Pons (tissue), 1 donor: ENCODE measurements around the gene STX17.
A peak's percentile ranks its signal among the peaks of the same experiment; 100 is the strongest.
"Not testable (repeated sequence)": the region's sequence is repeated elsewhere in the genome, so short reads cannot be mapped to it uniquely, and the experiment has no call there.

Experiments
- DNase-seq: peaks from one replicate; pipeline ENCODE4 v3.0.0-alpha.2; 2016; ENCODE audit warnings: low spot score

STX17 gene

DNA sequence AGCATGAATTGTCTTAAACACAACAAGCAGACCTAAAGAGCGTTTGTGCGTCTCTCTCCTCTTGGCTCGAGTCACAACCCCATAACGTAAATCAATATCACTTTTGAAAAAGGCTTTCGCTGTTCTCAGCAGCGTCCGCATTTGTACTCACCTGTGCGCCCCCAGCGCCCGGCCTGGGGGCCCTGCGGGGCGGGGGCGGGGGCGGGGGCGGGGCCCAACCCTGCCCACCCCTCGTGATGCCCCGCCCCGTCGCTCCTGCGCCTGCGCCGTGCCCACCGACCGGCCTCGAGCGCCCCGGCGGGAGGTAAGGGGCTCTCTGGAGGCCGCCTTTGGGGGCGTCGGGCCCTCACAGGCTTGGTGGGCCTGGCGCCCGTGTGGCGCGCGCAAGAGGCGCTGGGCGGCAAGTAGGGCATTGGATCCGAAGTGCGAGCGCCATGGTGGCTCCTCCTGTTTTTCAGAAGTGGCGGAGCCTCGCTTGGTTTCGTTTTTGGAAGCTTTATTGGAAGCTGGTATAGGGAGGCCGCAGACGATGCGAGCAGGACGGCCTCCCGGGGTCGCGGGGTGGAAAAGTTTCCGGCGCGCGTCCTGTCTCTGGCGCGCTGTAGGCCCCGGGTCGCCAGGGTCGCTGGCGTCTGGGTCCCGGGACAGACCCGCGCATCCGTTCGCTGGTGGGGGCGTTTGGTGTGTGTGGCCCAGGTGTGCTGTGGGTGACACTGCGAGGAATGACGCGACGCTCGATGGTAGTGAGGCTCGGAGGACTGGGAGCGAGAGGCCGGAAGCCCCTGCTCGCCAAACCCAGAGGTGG is at the start of gene STX17:
STX17 (plus strand) TSS at position 252 of the 805 bp plus-strand sequence. CDS start 8,586 bp downstream, outside the sequence.
- peak; percentile 63 for DNase-seq

DNA sequence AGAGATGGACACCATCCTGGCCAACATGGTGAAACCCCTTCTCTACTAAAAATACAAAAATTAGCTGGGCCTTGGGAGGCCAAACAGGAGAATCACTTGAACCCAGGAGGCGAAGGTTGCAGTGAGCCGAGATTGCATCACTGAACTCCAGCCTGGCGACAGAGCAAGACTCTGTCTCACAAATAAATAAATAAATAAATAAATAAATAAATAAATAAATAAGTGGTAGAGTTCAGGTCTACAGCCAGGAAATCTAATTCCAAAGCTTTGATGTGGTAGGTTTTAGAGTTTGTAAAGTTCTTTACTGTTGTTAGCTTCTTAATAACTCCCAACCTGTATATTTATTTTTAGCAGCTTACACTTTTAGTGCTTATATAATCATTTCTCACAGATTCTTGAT is 48.9 kb upstream of the STX17 start:
- not testable (repeated sequence) for DNase-seq

DNA sequence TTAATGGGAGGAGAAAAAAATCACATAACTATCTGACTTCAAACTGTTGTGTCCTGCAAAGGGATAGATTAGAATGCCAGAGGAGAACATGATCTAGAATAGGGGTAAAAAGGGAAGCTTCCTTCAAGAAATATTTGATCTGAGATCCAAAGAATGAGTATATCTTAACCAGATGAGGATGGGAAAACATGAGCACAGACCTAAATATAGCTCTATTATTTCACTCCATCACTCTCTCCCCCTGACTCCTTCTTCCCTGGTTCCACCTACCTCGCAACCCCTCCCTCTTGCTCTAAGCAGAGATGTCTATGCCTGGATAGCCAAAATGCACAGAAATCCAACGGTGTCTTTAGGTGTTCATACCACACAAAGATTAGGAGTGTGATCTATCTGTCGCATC is 48.4 kb upstream of the STX17 start:
- DNase-seq: no peak

DNA sequence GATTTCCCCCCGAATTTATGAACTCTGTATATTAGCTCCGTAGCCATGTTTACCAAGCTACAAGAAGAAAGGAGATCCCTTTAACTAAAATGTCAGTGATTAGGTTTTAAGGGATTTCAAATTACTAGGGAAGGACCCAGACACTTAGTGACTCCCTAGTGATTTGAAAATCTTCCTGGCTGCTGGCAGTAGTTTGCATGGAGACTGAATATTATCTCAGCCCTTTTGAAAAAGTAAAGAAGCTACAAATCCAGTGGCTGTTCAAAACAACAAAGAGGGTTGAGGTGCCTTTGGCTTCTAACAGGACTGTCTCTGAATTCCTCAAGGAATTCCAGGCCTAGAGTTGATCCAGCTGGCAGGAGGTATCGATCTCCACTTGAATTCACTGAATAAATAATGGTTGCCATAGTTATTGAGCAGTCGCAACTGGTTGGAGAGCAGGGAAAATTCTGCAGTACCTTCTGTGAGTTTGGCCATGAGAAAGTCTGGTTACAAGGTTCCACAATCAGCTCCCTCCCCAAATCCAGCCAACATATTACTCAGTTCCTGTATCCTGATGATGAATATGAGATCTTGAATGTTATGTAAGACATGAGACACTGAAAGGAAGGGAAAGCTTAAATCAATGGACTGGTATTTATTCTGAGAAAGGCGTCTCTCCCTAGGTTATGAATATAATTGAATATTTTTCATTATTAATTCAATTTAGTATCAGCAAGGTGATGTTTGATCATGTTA is 47.0 kb upstream of the STX17 start:
- peak; percentile 4 for DNase-seq

DNA sequence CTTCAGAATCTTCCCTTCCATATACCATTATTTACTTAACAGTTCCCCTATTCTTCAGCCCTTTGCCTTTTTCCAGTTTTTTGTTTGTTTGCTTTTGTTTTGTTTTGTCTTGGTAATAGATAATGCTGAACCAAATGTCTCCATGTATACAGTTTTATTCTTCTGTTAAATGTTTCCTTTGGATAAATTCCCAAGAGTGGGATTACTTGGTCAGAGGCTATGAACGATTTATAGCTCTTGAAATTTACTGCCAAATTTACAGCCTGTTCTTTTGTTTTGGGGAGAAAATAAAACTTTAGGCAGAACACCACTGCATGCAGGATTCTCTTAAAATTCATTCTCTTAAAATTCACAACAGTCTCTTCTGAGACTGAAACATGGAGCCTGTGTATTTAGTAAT is 46.2 kb upstream of the STX17 start:
- no peak for DNase-seq

DNA sequence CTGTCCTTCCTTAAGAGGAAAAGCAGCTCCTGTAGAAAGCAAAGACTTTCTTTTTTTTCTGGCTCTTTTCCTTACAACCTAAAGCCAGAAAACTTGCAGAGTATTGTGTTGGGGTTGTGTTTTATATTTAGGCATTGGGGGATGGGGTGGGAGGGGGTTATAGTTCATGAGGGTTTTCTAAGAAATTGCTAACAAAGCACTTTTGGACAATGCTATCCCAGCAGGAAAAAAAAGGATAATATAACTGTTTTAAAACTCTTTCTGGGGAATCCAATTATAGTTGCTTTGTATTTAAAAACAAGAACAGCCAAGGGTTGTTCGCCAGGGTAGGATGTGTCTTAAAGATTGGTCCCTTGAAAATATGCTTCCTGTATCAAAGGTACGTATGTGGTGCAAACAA is 42.5 kb upstream of the STX17 start:
- no peak for DNase-seq

DNA sequence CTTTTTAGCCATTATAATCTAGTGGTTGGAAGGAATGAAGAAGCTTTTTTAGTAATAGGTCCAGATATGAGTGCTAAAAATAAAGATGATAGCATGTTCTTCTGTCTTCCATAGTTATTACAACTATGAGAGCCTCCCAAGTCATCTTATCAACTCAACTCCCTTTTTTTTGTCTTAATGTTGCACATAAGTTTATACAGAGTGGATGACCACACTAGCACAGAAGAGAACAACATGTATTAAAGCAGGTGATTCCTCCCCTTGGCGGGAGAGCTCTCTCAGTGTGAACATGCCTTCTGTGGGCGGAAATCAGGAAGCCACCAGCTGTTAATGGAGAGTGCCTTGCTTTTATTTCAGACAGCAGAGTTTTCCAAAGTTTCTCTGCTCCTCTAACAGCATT is 40.1 kb upstream of the STX17 start:
- DNase-seq: no peak

DNA sequence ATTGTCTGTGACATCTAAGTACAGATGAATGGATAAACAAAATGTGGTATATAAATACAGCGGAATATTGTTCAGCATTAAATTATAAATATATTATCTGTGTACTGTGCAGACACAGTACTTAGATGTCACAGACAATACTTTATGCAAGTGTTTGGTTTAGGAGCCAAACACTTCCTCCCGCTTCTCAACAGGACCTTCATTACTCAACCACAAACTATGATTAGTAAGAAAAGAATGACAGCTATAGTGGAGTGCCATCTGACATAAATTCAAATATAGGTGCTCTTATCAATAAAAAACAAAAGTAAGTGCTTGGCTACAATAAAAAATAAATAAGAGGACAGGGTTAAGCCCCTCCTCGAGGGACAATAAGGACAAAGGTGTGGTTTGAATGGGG is 38.9 kb upstream of the STX17 start:
- DNase-seq: no peak

DNA sequence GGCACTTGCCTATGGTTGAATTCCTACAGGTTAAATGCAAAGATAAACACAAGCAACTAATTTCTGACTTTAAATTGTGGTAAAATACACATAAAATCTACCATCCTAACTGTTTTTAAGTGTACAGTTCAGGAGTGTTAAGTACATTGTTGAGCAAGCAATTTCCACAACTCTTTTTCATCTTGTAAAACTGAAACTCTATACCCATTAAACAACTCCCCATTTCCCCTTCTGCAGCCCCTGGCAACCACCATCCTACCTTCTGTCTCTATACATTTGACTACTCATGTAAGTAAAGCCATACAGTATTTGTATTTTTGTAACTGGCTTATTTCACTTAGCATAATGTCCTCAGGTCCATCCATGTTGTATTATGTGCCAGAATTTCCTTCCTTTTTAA is 38.5 kb upstream of the STX17 start:
- no peak for DNase-seq

DNA sequence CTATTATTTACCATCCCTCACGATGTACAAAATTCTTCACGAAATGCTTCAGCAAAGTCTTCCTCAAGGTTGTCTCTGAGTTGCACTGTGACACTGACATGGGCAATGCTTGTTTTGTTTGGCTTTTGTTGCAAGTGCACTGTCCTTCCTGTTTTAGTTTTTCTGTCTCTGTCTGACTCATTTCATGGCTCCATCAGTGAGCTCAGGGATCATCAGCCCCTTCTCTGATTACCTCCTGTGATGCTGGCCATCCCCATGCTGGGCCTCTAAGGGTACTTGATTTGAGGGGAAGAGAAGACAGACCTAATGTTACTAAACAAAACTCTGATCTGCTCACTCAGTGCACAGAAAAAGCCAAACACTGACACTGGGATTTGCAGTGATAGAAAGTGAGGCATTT is 37.6 kb upstream of the STX17 start:
- DNase-seq: no peak

DNA sequence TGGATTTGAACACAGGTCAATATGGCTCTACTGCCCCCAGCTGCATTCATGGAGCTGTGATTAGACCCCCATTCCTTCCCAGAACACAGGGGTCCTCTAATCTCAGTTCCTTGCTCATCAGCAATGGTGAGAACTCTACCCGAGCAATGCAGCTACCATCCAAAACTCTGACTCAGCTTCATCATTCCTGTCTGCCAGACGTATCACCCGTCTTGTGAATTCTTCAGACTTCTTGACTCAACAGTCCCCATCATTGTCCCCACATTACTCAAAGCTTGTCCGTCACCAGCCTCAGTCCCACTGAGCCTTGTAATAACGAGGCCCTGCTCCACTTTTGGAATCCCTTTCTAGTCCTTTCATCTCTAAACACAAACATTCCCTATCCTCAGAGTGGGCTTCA is 36.3 kb upstream of the STX17 start:
- no peak for DNase-seq

DNA sequence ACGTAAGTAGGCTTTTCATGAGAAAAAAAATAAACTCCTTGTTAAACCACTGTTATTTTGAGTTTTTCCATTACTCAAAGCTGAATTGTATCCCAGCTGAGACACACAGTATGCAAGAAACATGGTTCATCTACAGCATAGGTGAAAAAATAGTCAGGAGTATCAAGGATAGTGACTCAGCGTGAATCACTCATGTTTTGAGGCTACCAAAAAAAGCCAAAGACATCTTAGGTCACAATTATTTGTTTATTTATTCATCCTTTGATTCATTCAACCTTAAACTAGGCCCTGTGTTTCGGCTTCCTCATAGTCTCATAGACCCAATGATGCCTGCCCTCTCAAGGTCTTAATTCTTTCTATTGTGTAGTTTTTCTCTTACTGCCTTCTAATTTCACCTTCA is 32.9 kb upstream of the STX17 start:
- DNase-seq: no peak

DNA sequence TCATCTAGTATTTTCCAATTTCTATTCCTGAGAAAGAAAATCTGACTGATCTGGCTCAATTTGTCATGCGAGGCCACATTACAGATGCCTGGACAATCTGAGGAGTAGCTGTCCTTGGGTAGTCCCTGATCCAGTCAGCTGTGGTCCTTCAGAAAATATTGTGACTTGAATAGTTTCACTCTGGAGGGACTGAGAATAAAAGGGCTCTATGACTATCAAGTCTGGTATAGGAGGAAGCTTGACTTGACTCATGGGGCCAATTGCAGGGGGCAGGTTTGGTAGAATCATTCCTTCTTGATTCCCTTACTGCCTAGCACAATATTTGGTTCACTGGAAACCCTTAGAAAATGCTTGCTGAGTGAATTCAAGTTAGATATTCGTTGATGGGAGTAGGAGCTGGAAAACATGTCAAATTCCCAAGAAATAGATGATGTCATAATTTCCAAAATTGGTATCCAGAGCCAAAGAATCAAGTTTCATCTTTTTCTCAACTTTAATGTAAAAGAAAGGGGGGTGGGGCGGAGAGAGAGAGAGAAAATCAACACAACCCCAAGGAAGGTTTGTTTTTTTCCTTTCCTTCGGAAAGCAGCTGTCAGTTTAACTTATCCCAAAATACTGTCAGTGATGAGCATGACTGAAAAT is 32.4 kb upstream of the STX17 start:
- DNase-seq: no peak

DNA sequence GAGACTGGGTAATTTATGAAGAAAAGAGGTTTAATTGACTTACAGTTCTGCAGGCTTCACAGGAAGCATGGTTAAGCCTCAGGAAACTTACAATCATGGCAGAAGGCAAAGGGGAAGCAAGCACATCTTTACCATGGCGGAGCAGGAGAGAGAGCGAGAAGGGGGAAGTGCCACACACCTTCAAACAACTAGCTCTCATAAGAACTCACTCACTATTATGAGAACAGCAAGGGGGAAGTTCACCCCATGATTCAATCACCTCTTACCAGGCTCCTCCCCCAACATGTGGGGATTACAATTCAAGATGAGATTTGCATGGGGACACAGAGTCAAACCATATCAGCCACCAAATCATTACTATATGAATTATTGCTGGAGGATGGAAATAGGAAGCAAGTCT is 30.3 kb upstream of the STX17 start:
- no peak for DNase-seq

DNA sequence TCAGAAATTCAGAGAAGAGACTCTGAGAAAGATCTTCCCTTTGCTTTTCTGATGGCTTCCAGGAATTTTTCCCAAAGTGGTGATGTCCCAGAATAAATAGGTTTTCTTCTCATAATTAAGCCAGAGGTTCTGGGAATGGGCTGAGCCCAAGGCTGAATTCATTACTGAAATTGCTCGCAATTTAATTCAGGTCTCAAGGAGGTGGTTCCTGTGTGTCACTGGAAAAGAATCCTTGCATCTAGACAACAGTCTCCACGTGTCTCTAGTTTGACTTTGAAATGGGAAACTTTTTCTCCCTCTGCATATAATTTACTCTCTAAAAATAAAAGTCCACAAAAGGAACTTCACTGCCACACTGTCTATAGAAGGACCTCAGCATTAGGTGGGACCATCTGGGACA is 27.8 kb upstream of the STX17 start:
- no peak for DNase-seq

DNA sequence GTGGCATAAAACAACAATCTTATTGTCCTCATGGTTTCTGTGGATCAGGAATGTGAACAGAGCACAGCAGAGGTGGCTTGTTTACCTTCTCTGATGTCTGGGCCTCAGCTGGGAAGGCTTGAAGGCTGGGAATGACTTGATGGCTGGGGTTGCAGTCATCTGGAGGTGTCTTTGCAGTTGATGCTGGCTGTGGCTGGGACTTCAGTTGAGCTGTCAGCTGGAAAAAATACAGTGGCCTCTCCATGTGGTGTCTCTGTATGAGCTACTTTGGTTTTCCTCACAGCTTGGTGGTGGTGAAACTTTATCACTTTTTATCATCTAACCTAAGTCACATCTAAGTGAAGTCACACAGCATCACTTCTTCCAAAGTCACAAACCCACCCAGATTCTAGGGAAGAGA is 24.7 kb upstream of the STX17 start:
- DNase-seq: no peak

DNA sequence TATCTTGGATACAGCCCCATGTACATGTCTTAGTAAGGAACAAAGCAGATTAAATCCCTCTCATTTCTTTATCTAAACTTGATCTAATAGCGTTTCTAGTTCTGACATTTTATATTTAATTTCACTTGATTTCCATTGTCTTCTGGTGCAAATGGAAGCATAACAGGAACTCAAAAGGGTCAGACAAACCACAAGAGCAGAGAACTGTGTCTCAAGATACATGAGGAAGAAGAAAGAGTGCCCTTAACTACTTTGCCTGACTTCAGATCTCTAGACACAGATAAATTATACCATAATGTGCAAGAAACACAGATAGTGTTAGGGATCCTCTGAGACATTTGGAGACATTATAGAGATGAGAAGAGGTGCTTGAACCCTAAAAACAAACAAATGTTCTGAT is 20.7 kb upstream of the STX17 start:
- DNase-seq: no peak

DNA sequence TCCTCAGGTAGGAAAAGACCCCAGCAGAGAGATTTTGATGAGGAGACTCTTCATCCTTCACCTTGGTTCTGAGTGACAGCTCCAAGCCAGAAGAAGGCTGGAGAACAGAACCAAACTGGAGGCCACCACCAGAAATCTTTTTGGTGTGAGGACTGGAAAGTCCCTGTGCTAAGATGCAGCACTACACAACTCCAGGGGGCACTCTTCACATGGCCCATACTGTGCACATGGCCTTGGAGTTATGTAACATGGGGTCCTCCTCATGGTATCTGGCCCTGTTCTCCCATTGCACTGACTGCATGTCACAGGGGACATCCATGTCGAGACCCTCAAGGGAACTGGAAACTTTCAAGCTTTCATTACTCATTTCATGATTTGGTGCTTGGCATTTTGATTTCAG is 17.3 kb upstream of the STX17 start:
- DNase-seq: no peak

DNA sequence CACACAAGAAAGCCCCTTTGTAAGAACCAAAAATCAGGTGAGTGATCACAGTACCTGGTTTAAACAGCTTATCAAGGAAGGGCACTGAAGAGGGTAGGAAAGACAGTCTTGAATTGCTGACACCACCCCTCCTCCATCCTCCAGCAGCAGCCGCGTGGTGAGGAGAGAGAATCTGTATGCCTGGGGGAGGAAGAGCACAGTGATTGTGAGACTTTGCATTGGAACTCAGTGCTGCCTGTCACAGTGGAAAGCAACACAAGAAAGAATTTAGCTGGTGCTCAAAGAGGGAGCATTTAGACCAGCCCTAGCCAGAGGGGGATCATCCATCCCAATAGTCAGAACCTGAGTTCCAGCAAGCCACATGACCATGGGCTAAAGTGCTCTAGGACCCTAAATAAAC is 11.6 kb upstream of the STX17 start:
- no peak for DNase-seq

DNA sequence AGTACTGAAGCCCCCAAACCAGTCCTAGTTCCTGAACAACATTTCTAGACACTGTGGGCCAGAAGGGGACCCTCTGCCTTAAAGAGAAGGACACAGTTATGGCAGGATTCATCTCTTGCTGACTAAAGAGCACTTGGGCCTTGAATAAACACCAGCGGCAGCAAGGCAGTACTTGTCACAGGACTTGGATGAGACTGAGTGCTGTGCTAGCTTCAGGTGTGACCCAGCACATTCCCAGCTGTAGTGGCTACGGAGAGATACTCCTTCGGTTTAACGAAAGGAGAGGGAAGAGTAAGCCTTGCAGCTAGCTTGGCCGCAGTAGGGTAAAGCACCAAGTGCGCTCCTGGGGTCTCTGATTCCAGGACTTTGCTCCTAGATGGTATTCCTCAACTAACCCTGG is 10.9 kb upstream of the STX17 start:
- no peak for DNase-seq

DNA sequence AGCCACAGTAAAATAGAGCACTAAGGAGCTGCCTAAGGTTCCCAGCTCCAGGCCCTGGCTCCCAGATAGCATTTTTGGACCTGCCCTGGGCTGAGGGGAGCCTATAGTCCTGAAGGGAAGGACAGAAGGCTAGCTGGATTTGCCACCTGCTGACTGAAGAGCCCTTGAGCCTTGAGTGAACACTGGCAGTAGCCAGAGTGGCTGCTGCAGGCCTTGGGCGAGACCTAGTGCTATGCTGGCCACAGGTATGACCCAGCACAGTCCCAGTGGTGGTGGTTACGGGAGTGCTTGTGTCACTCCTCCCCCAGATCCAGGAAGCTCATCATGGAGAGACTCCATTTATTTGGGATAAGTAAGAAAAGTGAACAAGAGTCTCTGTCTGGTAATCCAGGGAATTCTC is 10.3 kb upstream of the STX17 start:
- no peak for DNase-seq

DNA sequence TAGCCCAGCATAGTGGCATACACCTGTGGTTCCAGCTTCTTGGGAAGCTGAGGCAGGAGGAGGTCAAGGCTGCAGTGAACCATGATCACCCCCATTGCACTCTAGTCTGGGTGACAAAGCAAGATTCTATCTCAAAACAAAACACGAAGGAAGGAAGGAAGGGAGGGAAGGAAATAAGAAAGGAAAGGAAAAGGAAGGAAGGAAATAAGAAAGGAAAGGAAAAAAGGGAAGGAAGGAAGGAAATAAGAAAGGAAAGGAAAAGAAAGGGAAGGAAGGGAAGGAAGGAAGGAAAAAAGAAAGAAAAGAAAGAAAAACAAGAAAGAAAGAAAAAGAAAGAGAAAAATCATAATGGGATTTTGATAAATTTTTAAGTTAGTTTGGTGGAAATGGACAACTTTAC is 3.1 kb upstream of the STX17 start:
- DNase-seq: no peak

DNA sequence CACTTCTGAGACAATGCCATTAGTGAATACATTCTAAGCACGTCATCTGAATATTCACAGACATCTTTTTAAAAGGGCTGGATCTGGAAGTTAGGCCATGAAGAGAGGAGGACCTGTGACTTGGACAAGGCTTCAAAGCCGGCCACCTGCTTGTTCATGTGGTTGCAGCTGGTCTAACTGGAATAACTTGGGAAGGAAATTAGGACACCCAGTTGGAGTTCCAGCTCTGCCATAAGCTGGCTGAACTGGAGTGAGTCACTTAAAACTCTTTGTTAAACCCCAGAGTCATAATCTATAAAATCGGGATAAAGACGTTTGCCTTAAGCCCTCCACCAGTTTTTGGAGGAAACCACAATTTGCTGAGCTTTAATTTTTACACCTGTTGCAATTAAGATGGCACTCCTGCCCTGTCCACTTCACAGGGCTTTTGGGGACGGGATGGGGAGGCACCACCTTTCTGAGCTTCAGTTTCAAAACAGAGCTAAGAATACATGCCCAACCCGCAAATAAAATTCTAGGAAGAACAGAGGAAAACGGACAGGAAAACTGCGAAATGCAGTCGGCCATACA is 536 bp upstream of the STX17 start:
- DNase-seq: no peak
